AG04449 (cell line): ENCODE data around the gene CLIC6.

Source experiments
- CTCF ChIA-PET: fragments of 350-600 bp; formaldehyde crosslinking; extraction: SDS; loops from one replicate; lab custom pipeline; 2021; ENCODE audit warnings: antibody characterized with exemption; lab: Yijun Ruan, JAX
- POLR2A ChIA-PET: fragments of 400-600, 350-600 bp; formaldehyde crosslinking; extraction: SDS; loops from one replicate; lab custom pipeline; 2020; ENCODE audit warnings: antibody characterized with exemption, inconsistent platforms; lab: Yijun Ruan, JAX
- DNase-seq: peaks from one replicate; pipeline ENCODE4 v3.0.0-alpha.2; 2010; ENCODE audit warnings: low read depth, low spot score
- H3K4me3 ChIP-seq: 2 replicates; pipeline ENCODE4 v1.5.1; 2011; ENCODE audit warnings: low read depth, mild to moderate bottlenecking, control low read depth, low read length
- CTCF ChIP-seq: IDR thresholded peaks from one replicate; pipeline ENCODE4 v1.5.1; 2011; ENCODE audit warnings: mild to moderate bottlenecking, moderate library complexity, low read length, control low read depth, inconsistent platforms; ENCODE audit not compliant: insufficient read depth; ENCODE audit errors: missing control alignments

CLIC6 gene

GRCh38 chr21:34722684-34723300, 54.0 kb downstream of the CLIC6 start:
- peak; percentile 24 for TF ChIP-seq CTCF
- ChIA-PET POLR2A (no interaction called here), CTCF (interaction anchor here (0.9 to 1.4 kb wide), 5 partner anchors 8 to 1117 kb away, joined by 3 to 6 read pairs (median 4); no protein-coding TSS in a partner anchor)
- DNase-seq, result no peak
- H3K4me3 ChIP-seq, result no peak overlapping the region

GRCh38 chr21:34724131-34724856, 55.5 kb downstream of the CLIC6 start:
- POLR2A ChIA-PET, result no interaction called here
- CTCF ChIA-PET, result interaction anchor here (1.0 kb wide), 1 partner anchor 21 kb away, joined by 5 read pairs; no protein-coding TSS in a partner anchor

GRCh38 chr21:34724857-34725195, 56.0 kb downstream of the CLIC6 start:
- ChIA-PET POLR2A (no interaction called here), CTCF (interaction anchor here (1.0 kb wide), 1 partner anchor 21 kb away, joined by 5 read pairs; no protein-coding TSS in a partner anchor)
- no peak for TF ChIP-seq CTCF
- no peak overlapping the region for H3K4me3 ChIP-seq
- DNase-seq, result no peak

More at GRCh38 chr21:34724131-34724856, 55.5 kb downstream of the CLIC6 start:
- H3K4me3 ChIP-seq, result no peak overlapping the region
- TF ChIP-seq CTCF, result no peak
- no peak for DNase-seq

GRCh38 chr21:34726627-34727337, 58.0 kb downstream of the CLIC6 start:
- DNase-seq, result no peak
- CTCF ChIA-PET, result interaction anchor here (0.8 to 2.7 kb wide), 4 partner anchors 11 to 33 kb away, joined by 3 to 15 read pairs (median 8); no protein-coding TSS in a partner anchor
- POLR2A ChIA-PET, result interaction anchor here (0.7 kb wide), 1 partner anchor 162 kb away, joined by 3 read pairs; no protein-coding TSS in a partner anchor
- no peak overlapping the region for H3K4me3 ChIP-seq
- no peak for TF ChIP-seq CTCF

- no peak overlapping the region for H3K4me3 ChIP-seq
- no peak for DNase-seq
- CTCF ChIA-PET, result no interaction called here
- POLR2A ChIA-PET, result no interaction called here
- TF ChIP-seq CTCF, result no peak
Measured at GRCh38 chr21:34728479-34728878, 59.7 kb downstream of the CLIC6 start.
